GM21526 (cell line): ENCODE measurements around the gene SCYL2.
"Not testable (repeated sequence)": the region's sequence is repeated elsewhere in the genome, so short reads cannot be mapped to it uniquely, and the experiment has no call there.

Experiments
- ATAC-seq: cut with Tn5 transposase; IDR thresholded peaks from one replicate; pipeline ENCODE4 v1.9.1; 2021; ENCODE audit warnings: moderate library complexity; ENCODE audit not compliant: unreplicated experiment, low FRiP score

SCYL2 gene

GRCh38 chr12:100317371-100317770, 50.4 kb downstream of the SCYL2 start:
- ATAC-seq = no peak

- no peak for ATAC-seq
These were observed 57.5 kb downstream of the SCYL2 start for GRCh38 chr12:100324498-100324897.

- ATAC-seq = no peak
These were observed 59.2 kb downstream of the SCYL2 start for GRCh38 chr12:100326208-100326607.

GRCh38 chr12:100329800-100330199, 62.8 kb downstream of the SCYL2 start:
- ATAC-seq = peak; percentile 92

GRCh38 chr12:100331871-100332270, 64.9 kb downstream of the SCYL2 start:
- no peak for ATAC-seq

GRCh38 chr12:100332852-100333251, 65.9 kb downstream of the SCYL2 start:
- no peak for ATAC-seq

- ATAC-seq = no peak
These were observed 70.3 kb downstream of the SCYL2 start for GRCh38 chr12:100337299-100337698.

GRCh38 chr12:100337727-100338126, 70.8 kb downstream of the SCYL2 start:
- no peak for ATAC-seq

- no peak for ATAC-seq
These were observed 72.1 kb downstream of the SCYL2 start for GRCh38 chr12:100339071-100339470.

GRCh38 chr12:100342897-100343296, 75.9 kb downstream of the SCYL2 start:
- ATAC-seq = not testable (repeated sequence)

- ATAC-seq = not testable (repeated sequence)
These were observed 77.4 kb downstream of the SCYL2 start for GRCh38 chr12:100344351-100344750.

GRCh38 chr12:100345020-100345767, 78.2 kb downstream of the SCYL2 start:
- ATAC-seq = no peak

GRCh38 chr12:100346660-100347059, 79.7 kb downstream of the SCYL2 start:
- no peak for ATAC-seq

GRCh38 chr12:100348657-100349454, 81.9 kb downstream of the SCYL2 start:
- no peak for ATAC-seq

- ATAC-seq = no peak
These were observed 89.8 kb downstream of the SCYL2 start, which contains the start of gene SLC17A8 for GRCh38 chr12:100356644-100357223. SLC17A8 (plus strand) TSS chr12:100357074; CDS start chr12:100357392, 318 bp downstream.

GRCh38 chr12:100359248-100359647, 92.3 kb downstream of the SCYL2 start:
- ATAC-seq = no peak

GRCh38 chr12:100359822-100360221, 92.8 kb downstream of the SCYL2 start:
- no peak for ATAC-seq

GRCh38 chr12:100360450-100360849, 93.5 kb downstream of the SCYL2 start:
- ATAC-seq = no peak

GRCh38 chr12:100364324-100364723, 97.3 kb downstream of the SCYL2 start:
- ATAC-seq = no peak

- ATAC-seq = no peak
These were observed 98.4 kb downstream of the SCYL2 start for GRCh38 chr12:100365411-100365810.

- no peak for ATAC-seq
These were observed 101.1 kb downstream of the SCYL2 start for GRCh38 chr12:100368066-100368465.
